ENCODE data around the gene AIFM2.
A peak's percentile ranks its signal among the peaks of the same experiment; 100 is the strongest.
"Not testable (repeated sequence)": the region's sequence is repeated elsewhere in the genome, so short reads cannot be mapped to it uniquely, and the experiment has no call there.

Gene AIFM2

GRCh38 chr10:70132098-70133029, at the start of gene AIFM2:
Gene AIFM2, minus strand, starts transcription at chr10:70132825. Its CDS starts 8,741 bp downstream, at chr10:70124084.
- DNase-seq = peak; percentile 36

GRCh38 chr10:70179209-70179608, 46.6 kb upstream of the AIFM2 start:
- DNase-seq = not testable (repeated sequence)

- no peak for DNase-seq
Observed at GRCh38 chr10:70178139-70178725, 45.6 kb upstream of the AIFM2 start.

- no peak for DNase-seq
Observed at GRCh38 chr10:70176441-70176840, 43.8 kb upstream of the AIFM2 start.

GRCh38 chr10:70175516-70175915, 42.9 kb upstream of the AIFM2 start:
- no peak for DNase-seq

GRCh38 chr10:70174058-70174741, 41.6 kb upstream of the AIFM2 start:
- no peak for DNase-seq

- no peak for DNase-seq
Observed at GRCh38 chr10:70169649-70170364, 37.2 kb upstream of the AIFM2 start.

GRCh38 chr10:70169011-70169410, 36.4 kb upstream of the AIFM2 start:
- DNase-seq = no peak

- DNase-seq = no peak
Observed at GRCh38 chr10:70167246-70167645, 34.6 kb upstream of the AIFM2 start.

- no peak for DNase-seq
Observed at GRCh38 chr10:70166394-70166793, 33.8 kb upstream of the AIFM2 start.

GRCh38 chr10:70164163-70164562, 31.5 kb upstream of the AIFM2 start:
- DNase-seq = no peak

- no peak for DNase-seq
Observed at GRCh38 chr10:70163448-70163847, 30.8 kb upstream of the AIFM2 start.

- DNase-seq = peak; percentile 45
Observed at GRCh38 chr10:70162892-70163201, 30.2 kb upstream of the AIFM2 start.

GRCh38 chr10:70162151-70162891, 29.7 kb upstream of the AIFM2 start:
- DNase-seq = no peak

- no peak for DNase-seq
Observed at GRCh38 chr10:70160798-70161197, 28.2 kb upstream of the AIFM2 start.

GRCh38 chr10:70159366-70159765, 26.7 kb upstream of the AIFM2 start:
- DNase-seq = not testable (repeated sequence)

- DNase-seq = no peak
Observed at GRCh38 chr10:70158113-70158512, 25.5 kb upstream of the AIFM2 start.

- no peak for DNase-seq
Observed at GRCh38 chr10:70155255-70155838, 22.7 kb upstream of the AIFM2 start.

- no peak for DNase-seq
Observed at GRCh38 chr10:70148516-70148915, 15.9 kb upstream of the AIFM2 start.

- DNase-seq = no peak
Observed at GRCh38 chr10:70147259-70147625, 14.6 kb upstream of the AIFM2 start.

GRCh38 chr10:70146489-70147258, 14.0 kb upstream of the AIFM2 start, which contains the start of gene TYSND1:
Gene TYSND1, minus strand, starts transcription at chr10:70146700. Its CDS starts 114 bp downstream, at chr10:70146586.
- DNase-seq = peak; percentile 88

Measured in stimulated activated CD4-positive, alpha-beta T cell treated with anti-CD3 and anti-CD28 coated beads, Interleukin-12 subunit alpha, Interleukin-12 subunit beta, amount 100 ng/mL, for 4 hours (primary cell).